GM23248 (cell line): ENCODE data around the gene SAXO1.

Source experiments
- EZH2 ChIP-seq: fragments of 200-600 bp; sonication (generic); IDR thresholded peaks from 2 replicates; pipeline ENCODE4 v1.6.1; 2018; ENCODE audit warnings: antibody characterized with exemption, mild to moderate bottlenecking; ENCODE audit not compliant: insufficient read depth, poor library complexity, severe bottlenecking
- EZH2phosphoT487 ChIP-seq: fragments of 200-600 bp; sonication (generic); IDR thresholded peaks from 2 replicates; pipeline ENCODE4 v1.6.1; 2018; ENCODE audit warnings: antibody characterized with exemption, moderate library complexity, mild to moderate bottlenecking, low read depth; ENCODE audit not compliant: insufficient read depth

DNA sequence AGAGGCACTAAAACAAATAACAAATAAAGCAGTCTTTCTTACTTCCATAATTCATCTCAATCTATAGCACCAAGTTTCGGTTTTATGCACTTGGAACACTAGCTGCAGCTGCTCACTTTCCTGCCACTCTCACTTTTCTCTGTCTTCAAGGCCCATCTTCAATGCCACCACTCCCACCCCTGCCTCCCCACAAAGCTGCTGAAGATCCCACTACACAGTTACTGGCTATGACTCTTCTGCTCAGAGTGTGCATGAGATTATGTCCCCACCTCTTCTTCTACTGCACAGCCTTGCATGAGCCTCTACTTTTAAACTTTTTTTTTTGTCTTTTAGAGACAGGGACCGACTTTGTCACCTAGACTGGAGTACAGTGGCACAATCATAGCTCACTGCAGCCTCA lies 77.4 kb downstream of the SAXO1 start:
- no peak for TF ChIP-seq EZH2phosphoT487
- no peak for TF ChIP-seq EZH2
